PFSK-1 (cell line): Measurements from ENCODE around the gene NAA16.

Source experiments
- TAF1 ChIP-seq: IDR thresholded peaks from 2 replicates; pipeline ENCODE4 v1.6.1; 2012; ENCODE audit warnings: low read length, control low read depth, borderline replicate concordance; ENCODE audit not compliant: insufficient read depth
- TF ChIP-seq, protein P1 (sequence below), 2 experiments: IDR thresholded peaks; 2 replicates each; pipeline versions ENCODE4 v1.6.1 to v1.8.0; 2011 to 2012; ENCODE audit warnings: low read depth in 2 of 2, low read length in 2 of 2, control low read depth in 1 of 2, inconsistent platforms in 1 of 2, mild to moderate bottlenecking in 1 of 2, moderate library complexity in 1 of 2; ENCODE audit not compliant: insufficient read depth in 1 of 2

DNA sequence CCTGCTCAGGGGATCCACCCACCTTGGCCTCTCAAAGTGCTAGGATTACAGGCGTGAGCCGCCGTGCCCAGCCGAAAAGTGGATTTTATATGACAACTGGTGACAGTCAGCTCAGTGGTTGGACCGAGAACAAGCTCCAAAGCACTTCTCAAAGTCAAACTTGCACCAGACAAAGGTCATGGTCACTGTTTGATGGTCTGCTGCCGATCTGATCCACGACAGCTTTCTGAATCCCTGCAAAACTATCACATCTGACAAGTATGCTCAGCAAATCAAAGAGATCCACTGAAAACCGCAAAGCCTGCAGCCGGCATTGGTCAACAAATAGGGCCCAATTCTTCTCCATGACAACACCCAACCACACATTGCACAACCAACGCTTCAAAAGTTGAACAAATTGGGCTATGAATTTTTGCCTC lies 21.6 kb upstream of the NAA16 start:
- TF ChIP-seq TAF1, result no peak
- TF ChIP-seq, protein P1, sequence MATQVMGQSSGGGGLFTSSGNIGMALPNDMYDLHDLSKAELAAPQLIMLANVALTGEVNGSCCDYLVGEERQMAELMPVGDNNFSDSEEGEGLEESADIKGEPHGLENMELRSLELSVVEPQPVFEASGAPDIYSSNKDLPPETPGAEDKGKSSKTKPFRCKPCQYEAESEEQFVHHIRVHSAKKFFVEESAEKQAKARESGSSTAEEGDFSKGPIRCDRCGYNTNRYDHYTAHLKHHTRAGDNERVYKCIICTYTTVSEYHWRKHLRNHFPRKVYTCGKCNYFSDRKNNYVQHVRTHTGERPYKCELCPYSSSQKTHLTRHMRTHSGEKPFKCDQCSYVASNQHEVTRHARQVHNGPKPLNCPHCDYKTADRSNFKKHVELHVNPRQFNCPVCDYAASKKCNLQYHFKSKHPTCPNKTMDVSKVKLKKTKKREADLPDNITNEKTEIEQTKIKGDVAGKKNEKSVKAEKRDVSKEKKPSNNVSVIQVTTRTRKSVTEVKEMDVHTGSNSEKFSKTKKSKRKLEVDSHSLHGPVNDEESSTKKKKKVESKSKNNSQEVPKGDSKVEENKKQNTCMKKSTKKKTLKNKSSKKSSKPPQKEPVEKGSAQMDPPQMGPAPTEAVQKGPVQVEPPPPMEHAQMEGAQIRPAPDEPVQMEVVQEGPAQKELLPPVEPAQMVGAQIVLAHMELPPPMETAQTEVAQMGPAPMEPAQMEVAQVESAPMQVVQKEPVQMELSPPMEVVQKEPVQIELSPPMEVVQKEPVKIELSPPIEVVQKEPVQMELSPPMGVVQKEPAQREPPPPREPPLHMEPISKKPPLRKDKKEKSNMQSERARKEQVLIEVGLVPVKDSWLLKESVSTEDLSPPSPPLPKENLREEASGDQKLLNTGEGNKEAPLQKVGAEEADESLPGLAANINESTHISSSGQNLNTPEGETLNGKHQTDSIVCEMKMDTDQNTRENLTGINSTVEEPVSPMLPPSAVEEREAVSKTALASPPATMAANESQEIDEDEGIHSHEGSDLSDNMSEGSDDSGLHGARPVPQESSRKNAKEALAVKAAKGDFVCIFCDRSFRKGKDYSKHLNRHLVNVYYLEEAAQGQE (IDR thresholded peaks at IDR 0.05; ENCODE audit: insufficient read depth in 1 of 2, low read depth in 2 of 2, low read length in 2 of 2), result no peak
